Esophagus muscularis mucosa (tissue), 4 donors: ENCODE measurements around the gene DLK1. TPM values are rescaled to one million over a fixed set of nuclear protein-coding genes. Genes with fewer than 3 reads are reported as not detected.

ENCODE experiments used
- DNase-seq: peaks from one replicate; pipeline ENCODE4 v3.0.0-alpha.2; 2017; ENCODE audit errors: extremely low spot score
- H3K27ac ChIP-seq, 4 donors: fragments of 200-600 bp; sonication (generic); replicated peaks in 1 of 4; 1 replicate in 3 of 4; 2 replicates in 1 of 4; pipeline ENCODE4 v1.5.1; 2016 to 2019; ENCODE audit warnings: mild to moderate bottlenecking in 1 of 4
- H3K27me3 ChIP-seq, 4 donors: fragments of 200-600 bp; sonication (generic); one replicate each; pipeline versions ENCODE4 v1.5.1 to v1.6.0; 2016 to 2019
- H3K36me3 ChIP-seq, 4 donors: fragments of 200-600 bp; sonication (generic); one replicate each; pipeline ENCODE4 v1.5.1; 2016 to 2019
- H3K4me1 ChIP-seq, 4 donors: fragments of 200-600 bp; sonication (generic); one replicate each; pipeline ENCODE4 v1.5.1; 2016 to 2019
- H3K4me3 ChIP-seq, 4 donors: fragments of 200-600 bp; sonication (generic); 1 replicate in 2 of 4; 2 replicates in 2 of 4; pipeline ENCODE4 v1.5.1; 2016 to 2019; ENCODE audit warnings: mild to moderate bottlenecking in 4 of 4, moderate library complexity in 1 of 4
- H3K9me3 ChIP-seq, 4 donors: fragments of 200-600 bp; sonication (generic); 1 replicate in 3 of 4; 2 replicates in 1 of 4; pipeline ENCODE4 v1.5.1; 2016 to 2019
- EP300 ChIP-seq: sonication (generic); formaldehyde crosslinking; IDR thresholded peaks from one replicate; pipeline ENCODE4 v1.6.1; 2017; ENCODE audit warnings: antibody characterized with exemption
- POLR2A ChIP-seq: fragments of 450-650 bp; IDR thresholded peaks from one replicate; pipeline ENCODE4 v1.6.1; 2017; ENCODE audit warnings: antibody characterized with exemption, moderate library complexity, mild to moderate bottlenecking, low read depth
- POLR2AphosphoS5 ChIP-seq, 2 donors: sonication (generic); formaldehyde crosslinking; IDR thresholded peaks; one replicate each; pipeline ENCODE4 v1.6.1; 2017; ENCODE audit warnings: antibody characterized with exemption in 2 of 2
- WGBS: methylation state at CpG from one replicate; pipeline ENCODE4 v1.1.5; 2018; 5-methylcytosine and 5-hydroxymethylcytosine counted together
- intact Hi-C: fragments of 100-400 bp; cut with DNase I; formaldehyde crosslinking; loops from one replicate; pipeline ENCODE4 v1.15.1; 2023
- total RNA-seq, 4 donors: library from RNA; depleted of rRNA; stranded (reverse); fragments of >200 nt; gene quantifications; one replicate each; pipeline versions ENCODE4 v1.1.0 to v1.2.1, GENCODE V29; 2016
- TF ChIP-seq, protein P1 (sequence below), 3 experiments: fragments of 200-600 bp in 2 of 3; fragments of 450-650 bp in 1 of 3; sonication (generic) in 2 of 3; IDR thresholded peaks; one replicate each; pipeline ENCODE4 v1.5.1; 2017 to 2019; ENCODE audit warnings: antibody characterized with exemption in 3 of 3, mild to moderate bottlenecking in 2 of 3, moderate library complexity in 1 of 3

DLK1 gene
- total RNA-seq, 4 donors from 2014 or later: 0.33 TPM; not detected in 3

DNA sequence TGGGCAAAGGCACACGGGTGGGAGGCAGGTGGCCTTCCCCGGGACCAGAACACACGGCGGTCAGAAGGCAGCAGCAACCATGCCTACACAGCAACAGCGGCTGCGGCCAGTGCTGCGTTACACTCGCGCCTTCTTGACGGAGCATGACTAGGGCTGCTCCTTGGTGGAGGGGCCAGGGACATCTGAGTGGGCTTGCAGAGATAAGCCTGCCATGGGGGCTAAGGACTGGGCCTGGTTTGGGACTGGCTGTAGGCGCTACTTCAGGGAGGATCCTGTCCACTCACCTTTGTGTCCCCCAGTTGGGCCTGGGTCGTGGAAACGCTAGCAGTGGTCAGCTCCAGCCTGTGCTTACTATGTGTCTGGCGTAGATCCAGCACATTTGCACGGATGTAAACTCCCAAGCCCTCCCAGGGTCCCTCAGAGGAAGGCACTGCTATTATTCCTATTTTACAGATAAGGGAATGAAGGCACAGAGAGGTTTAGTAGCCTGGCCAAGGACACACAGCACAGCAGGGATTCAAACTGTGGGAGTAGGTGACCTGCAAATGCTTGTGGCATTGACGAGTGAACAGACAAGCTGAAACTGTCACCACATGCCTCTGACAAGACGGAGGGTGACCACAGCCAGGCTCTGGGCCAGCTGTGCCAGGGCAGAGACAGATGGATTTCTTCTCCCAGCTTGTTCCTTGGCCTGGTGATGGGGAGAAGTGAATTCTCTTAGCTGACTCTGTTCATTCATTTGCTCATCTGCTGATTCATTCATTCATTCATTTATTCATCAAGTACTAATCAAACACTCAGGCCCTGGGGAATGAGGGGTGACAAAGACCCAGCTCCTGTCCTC, 31.9 kb upstream of the DLK1 start:
- Histone ChIP-seq H3K36me3 (no peaks in the 10 kb centered on the region), H3K27ac (no peak overlapping the region), H3K4me1 (no peaks in the 10 kb centered on the region), H3K27me3 (peaks cover 0 to 60% (median 0%) of the 10 kb centered on the region in 4 donors), H3K9me3 (no peaks in the 10 kb centered on the region), H3K4me3 (no peak overlapping the region)
- intact Hi-C loops: no loop called here
- TF ChIP-seq EP300 (no peak), POLR2A (no peak), POLR2AphosphoS5 (IDR thresholded peaks at IDR 0.05) (no peak)
- TF ChIP-seq, protein P1, sequence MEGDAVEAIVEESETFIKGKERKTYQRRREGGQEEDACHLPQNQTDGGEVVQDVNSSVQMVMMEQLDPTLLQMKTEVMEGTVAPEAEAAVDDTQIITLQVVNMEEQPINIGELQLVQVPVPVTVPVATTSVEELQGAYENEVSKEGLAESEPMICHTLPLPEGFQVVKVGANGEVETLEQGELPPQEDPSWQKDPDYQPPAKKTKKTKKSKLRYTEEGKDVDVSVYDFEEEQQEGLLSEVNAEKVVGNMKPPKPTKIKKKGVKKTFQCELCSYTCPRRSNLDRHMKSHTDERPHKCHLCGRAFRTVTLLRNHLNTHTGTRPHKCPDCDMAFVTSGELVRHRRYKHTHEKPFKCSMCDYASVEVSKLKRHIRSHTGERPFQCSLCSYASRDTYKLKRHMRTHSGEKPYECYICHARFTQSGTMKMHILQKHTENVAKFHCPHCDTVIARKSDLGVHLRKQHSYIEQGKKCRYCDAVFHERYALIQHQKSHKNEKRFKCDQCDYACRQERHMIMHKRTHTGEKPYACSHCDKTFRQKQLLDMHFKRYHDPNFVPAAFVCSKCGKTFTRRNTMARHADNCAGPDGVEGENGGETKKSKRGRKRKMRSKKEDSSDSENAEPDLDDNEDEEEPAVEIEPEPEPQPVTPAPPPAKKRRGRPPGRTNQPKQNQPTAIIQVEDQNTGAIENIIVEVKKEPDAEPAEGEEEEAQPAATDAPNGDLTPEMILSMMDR (IDR thresholded peaks at IDR 0.05): no peak
- 78% methylated on average over 7 of the region's 17 CpGs for WGBS
- DNase-seq: no peak

DNA sequence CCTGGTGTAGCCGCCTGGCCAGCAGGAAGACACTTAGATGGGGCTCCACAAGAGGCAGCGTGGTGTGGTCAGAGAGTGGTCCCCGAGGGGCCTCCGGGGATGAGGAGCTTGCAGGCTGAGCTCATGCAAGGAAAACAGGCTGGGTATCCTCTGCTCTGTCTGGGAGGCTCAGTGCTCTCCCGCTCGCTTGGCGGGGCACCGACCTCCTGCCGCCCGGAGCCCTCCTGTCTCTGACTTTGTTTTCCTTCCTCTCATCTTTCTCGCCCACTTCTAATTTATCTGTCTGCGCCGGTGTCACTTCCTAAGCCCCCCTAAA, 31.3 kb upstream of the DLK1 start:
- Histone ChIP-seq H3K4me1 (no peaks in the 10 kb centered on the region), H3K27ac (no peak overlapping the region), H3K4me3 (no peak overlapping the region), H3K36me3 (no peaks in the 10 kb centered on the region), H3K9me3 (no peaks in the 10 kb centered on the region), H3K27me3 (peaks cover 0 to 59% (median 0%) of the 10 kb centered on the region in 4 donors)
- WGBS: 64% methylated on average over 13 of the region's 13 CpGs
- intact Hi-C loops: no loop called here
- TF ChIP-seq EP300: no peak
- no peak for TF ChIP-seq POLR2AphosphoS5 (IDR thresholded peaks at IDR 0.05)
- TF ChIP-seq, protein P1 (IDR thresholded peaks at IDR 0.05): no peak
- no peak for TF ChIP-seq POLR2A
- no peak for DNase-seq

DNA sequence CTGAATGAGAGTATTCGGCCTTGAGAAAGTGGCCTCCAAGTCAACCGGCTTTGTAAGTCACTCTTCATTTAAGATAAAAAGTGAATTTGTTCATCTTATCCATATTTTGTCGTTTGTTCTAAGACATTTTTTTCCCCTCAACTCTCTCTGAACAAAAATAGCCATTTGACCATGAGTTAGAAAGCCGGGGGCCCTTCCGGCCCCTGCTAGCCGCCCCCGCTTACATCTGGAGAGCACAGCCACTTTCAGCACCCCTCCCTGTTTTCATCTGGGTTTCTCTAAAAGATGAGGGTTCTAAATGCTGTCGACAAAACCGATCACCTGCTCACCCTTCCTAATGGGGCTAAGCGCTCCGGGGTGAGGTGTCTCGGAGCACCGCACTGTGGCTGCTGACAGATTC, 30.7 kb upstream of the DLK1 start:
- 82% methylated on average over 13 of the region's 13 CpGs for WGBS
- peaks cover 0 to 53% (median 0%) of the 10 kb centered on the region in 4 donors for H3K27me3 ChIP-seq
- intact Hi-C loops: no loop called here

DNA sequence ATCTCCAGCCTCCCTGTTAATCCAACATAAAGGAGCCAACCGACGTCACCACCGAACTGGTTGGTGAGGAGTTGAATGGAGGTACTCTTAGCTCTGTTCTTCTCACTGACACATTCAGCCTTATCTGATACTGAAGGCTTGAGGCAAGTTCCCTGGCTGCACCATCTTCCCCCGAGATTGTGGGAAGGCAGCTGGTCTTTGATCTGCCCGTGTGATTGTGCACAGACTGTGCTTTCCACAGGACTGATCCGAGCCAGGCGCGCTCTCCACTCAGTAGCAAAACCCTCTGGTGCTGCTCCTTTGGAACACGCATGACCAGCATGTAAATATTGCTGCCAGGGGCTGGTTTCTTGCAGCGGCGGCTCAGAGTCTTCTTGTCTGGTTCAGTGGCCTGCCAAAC, 30.1 kb upstream of the DLK1 start:
- no peak overlapping the region for H3K4me3 ChIP-seq
- no peaks in the 10 kb centered on the region for H3K36me3 ChIP-seq
- no peak for TF ChIP-seq POLR2AphosphoS5 (IDR thresholded peaks at IDR 0.05)
- TF ChIP-seq POLR2A: no peak
- TF ChIP-seq EP300: no peak
- TF ChIP-seq, protein P1 (IDR thresholded peaks at IDR 0.05): no peak
- H3K4me1 ChIP-seq: no peaks in the 10 kb centered on the region
- 61% methylated on average over 8 of the region's 11 CpGs for WGBS
- peaks cover 0 to 52% (median 0%) of the 10 kb centered on the region in 4 donors for H3K27me3 ChIP-seq
- no peaks in the 10 kb centered on the region for H3K9me3 ChIP-seq
- intact Hi-C loops: no loop called here
- no peak for DNase-seq
- H3K27ac ChIP-seq: no peak overlapping the region

More for the DNA sequence above, 30.7 kb upstream of the DLK1 start:
- TF ChIP-seq EP300 (no peak), POLR2A (no peak), POLR2AphosphoS5 (IDR thresholded peaks at IDR 0.05) (no peak)
- TF ChIP-seq, protein P1 (IDR thresholded peaks at IDR 0.05): no peak
- no peaks in the 10 kb centered on the region for H3K9me3 ChIP-seq
- no peak overlapping the region for H3K4me3 ChIP-seq
- H3K36me3 ChIP-seq: no peaks in the 10 kb centered on the region
- H3K4me1 ChIP-seq: no peaks in the 10 kb centered on the region
- no peak overlapping the region for H3K27ac ChIP-seq
- DNase-seq: no peak
